GM18499 (cell line): Measurements from ENCODE around the gene CYP1B1.
"Not testable (repeated sequence)": the region's sequence is repeated elsewhere in the genome, so short reads cannot be mapped to it uniquely, and the experiment has no call there.

Experiments used
- ATAC-seq: cut with Tn5 transposase; IDR thresholded peaks from one replicate; pipeline ENCODE4 v1.9.1; 2021; ENCODE audit warnings: moderate number of reproducible peaks; ENCODE audit not compliant: insufficient read depth, unreplicated experiment

CYP1B1 gene

GRCh38 chr2:38099099-38100028 is 23.4 kb upstream of the CYP1B1 start:
- no peak for ATAC-seq

- ATAC-seq, result no peak
These were observed 22.6 kb upstream of the CYP1B1 start for GRCh38 chr2:38098421-38099098.

- no peak for ATAC-seq
These were observed 22.0 kb upstream of the CYP1B1 start for GRCh38 chr2:38097988-38098385.

- no peak for ATAC-seq
These were observed 21.5 kb upstream of the CYP1B1 start for GRCh38 chr2:38097258-38097987.

- ATAC-seq, result no peak
These were observed 20.3 kb upstream of the CYP1B1 start for GRCh38 chr2:38095996-38096861.

GRCh38 chr2:38095079-38095995 is 19.4 kb upstream of the CYP1B1 start:
- no peak for ATAC-seq

GRCh38 chr2:38093527-38094165 is 17.7 kb upstream of the CYP1B1 start:
- no peak for ATAC-seq

GRCh38 chr2:38092196-38092902 is 16.4 kb upstream of the CYP1B1 start:
- ATAC-seq, result no peak

GRCh38 chr2:38091760-38092159 is 15.8 kb upstream of the CYP1B1 start:
- ATAC-seq, result no peak

- ATAC-seq, result no peak
These were observed 15.0 kb upstream of the CYP1B1 start for GRCh38 chr2:38090928-38091327.

GRCh38 chr2:38090212-38090611 is 14.3 kb upstream of the CYP1B1 start:
- not testable (repeated sequence) for ATAC-seq

- ATAC-seq, result not testable (repeated sequence)
These were observed 10.2 kb upstream of the CYP1B1 start for GRCh38 chr2:38085998-38086698.

- not testable (repeated sequence) for ATAC-seq
These were observed 8.6 kb upstream of the CYP1B1 start for GRCh38 chr2:38084556-38084955.

- ATAC-seq, result not testable (repeated sequence)
These were observed 6.8 kb upstream of the CYP1B1 start for GRCh38 chr2:38082727-38083126.

GRCh38 chr2:38080346-38080745 is 4.4 kb upstream of the CYP1B1 start:
- ATAC-seq, result no peak

- ATAC-seq, result no peak
These were observed 3.4 kb upstream of the CYP1B1 start for GRCh38 chr2:38079116-38080052.
